Breast epithelium (tissue), 3 donors: ENCODE results near the gene WBP1L.

Experiments used
- POLR2A ChIP-seq: fragments of 450-650 bp; IDR thresholded peaks from one replicate; pipeline ENCODE4 v1.6.1; 2016; ENCODE audit warnings: antibody characterized with exemption, mild to moderate bottlenecking, moderate library complexity
- TF ChIP-seq, protein P1 (sequence below), 3 donors: fragments of 450-650 bp; IDR thresholded peaks; one replicate each; pipeline ENCODE4 v1.5.1; 2016 to 2017; ENCODE audit warnings: antibody characterized with exemption in 3 of 3, mild to moderate bottlenecking in 3 of 3, moderate library complexity in 3 of 3

DNA sequence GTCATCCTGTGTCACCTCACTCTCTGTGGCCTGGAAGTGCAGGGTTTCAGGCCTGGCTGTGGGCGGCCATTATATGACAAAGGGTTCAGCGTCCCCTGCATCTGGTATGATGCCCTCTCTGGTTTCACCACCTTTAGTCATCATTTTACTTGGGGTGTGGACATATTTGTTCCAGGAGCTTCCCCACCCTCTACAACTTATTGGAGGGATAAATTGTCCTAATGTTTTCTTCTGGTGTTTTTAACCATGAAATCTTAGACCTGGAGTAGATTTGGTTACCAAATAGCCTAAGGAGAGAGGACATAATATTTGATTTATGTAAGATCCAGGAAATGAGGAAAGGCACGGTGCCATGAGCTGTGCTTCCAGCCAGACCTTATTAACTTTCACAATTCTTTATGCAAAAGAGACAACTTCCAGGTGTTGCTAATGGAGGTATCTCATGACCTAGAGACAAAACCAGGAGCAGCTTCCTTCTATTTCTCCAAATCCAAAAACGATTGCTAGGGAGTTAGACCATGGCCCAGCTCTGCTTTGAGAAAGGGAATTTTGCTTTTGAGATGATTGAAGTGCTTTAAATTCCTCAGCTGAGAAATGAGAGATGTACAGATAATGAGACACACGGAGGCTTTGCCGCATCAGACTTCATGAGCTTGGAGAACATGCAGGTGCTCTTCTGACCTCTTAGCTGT lies 20.9 kb downstream of the WBP1L start:
- TF ChIP-seq, protein P1, sequence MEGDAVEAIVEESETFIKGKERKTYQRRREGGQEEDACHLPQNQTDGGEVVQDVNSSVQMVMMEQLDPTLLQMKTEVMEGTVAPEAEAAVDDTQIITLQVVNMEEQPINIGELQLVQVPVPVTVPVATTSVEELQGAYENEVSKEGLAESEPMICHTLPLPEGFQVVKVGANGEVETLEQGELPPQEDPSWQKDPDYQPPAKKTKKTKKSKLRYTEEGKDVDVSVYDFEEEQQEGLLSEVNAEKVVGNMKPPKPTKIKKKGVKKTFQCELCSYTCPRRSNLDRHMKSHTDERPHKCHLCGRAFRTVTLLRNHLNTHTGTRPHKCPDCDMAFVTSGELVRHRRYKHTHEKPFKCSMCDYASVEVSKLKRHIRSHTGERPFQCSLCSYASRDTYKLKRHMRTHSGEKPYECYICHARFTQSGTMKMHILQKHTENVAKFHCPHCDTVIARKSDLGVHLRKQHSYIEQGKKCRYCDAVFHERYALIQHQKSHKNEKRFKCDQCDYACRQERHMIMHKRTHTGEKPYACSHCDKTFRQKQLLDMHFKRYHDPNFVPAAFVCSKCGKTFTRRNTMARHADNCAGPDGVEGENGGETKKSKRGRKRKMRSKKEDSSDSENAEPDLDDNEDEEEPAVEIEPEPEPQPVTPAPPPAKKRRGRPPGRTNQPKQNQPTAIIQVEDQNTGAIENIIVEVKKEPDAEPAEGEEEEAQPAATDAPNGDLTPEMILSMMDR (IDR thresholded peaks at IDR 0.05), result no peak
- TF ChIP-seq POLR2A, result no peak
